ENCODE measurements around the gene SNX25.
"Not testable (repeated sequence)": the region's sequence is repeated elsewhere in the genome, so short reads cannot be mapped to it uniquely, and the experiment has no call there.

The SNX25 gene

DNA sequence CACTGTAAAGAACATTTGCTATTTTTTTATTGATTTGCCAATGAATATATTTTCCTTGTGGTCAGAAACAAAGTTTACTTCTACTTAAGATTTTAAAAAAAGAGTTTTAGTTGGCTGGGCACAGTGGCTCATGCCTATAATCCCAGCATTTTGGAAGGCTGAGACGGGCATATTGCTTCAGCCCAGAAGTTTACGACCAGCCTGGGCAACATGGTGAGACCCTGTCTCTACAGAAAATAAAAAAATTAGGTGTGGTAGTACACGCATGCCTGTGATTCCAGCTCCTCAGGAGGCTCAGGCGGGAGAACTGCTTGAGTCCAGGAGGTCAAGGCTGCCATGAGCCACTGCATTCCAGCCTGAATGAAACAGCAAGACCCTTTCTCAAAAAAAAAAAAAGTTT, 149.6 kb downstream of the SNX25 start:
- Histone ChIP-seq H3K4me3 (ENCODE audit: severe bottlenecking) (no peak overlapping the region), H3K36me3 (ENCODE audit: low read depth) (no peaks in the 10 kb centered on the region), H3K9me3 (ENCODE audit: severe bottlenecking) (no peaks in the 10 kb centered on the region), H3K27me3 (ENCODE audit: insufficient read depth, poor library complexity, severe bottlenecking) (no peaks in the 10 kb centered on the region), H3K27ac (ENCODE audit: poor library complexity, severe bottlenecking) (peak overlapping the region; percentile 73), H3K4me1 (ENCODE audit: insufficient read depth, poor library complexity, severe bottlenecking) (peaks cover 10% of the 10 kb centered on the region)
- TF ChIP-seq, protein P1, sequence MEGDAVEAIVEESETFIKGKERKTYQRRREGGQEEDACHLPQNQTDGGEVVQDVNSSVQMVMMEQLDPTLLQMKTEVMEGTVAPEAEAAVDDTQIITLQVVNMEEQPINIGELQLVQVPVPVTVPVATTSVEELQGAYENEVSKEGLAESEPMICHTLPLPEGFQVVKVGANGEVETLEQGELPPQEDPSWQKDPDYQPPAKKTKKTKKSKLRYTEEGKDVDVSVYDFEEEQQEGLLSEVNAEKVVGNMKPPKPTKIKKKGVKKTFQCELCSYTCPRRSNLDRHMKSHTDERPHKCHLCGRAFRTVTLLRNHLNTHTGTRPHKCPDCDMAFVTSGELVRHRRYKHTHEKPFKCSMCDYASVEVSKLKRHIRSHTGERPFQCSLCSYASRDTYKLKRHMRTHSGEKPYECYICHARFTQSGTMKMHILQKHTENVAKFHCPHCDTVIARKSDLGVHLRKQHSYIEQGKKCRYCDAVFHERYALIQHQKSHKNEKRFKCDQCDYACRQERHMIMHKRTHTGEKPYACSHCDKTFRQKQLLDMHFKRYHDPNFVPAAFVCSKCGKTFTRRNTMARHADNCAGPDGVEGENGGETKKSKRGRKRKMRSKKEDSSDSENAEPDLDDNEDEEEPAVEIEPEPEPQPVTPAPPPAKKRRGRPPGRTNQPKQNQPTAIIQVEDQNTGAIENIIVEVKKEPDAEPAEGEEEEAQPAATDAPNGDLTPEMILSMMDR (IDR thresholded peaks at IDR 0.05; ENCODE audit: poor library complexity, severe bottlenecking): no peak
- no peak; the same call in 2 of the 3 replicates for ATAC-seq (ENCODE audit: low read depth)
- no peak for DNase-seq (ENCODE audit: low spot score)

DNA sequence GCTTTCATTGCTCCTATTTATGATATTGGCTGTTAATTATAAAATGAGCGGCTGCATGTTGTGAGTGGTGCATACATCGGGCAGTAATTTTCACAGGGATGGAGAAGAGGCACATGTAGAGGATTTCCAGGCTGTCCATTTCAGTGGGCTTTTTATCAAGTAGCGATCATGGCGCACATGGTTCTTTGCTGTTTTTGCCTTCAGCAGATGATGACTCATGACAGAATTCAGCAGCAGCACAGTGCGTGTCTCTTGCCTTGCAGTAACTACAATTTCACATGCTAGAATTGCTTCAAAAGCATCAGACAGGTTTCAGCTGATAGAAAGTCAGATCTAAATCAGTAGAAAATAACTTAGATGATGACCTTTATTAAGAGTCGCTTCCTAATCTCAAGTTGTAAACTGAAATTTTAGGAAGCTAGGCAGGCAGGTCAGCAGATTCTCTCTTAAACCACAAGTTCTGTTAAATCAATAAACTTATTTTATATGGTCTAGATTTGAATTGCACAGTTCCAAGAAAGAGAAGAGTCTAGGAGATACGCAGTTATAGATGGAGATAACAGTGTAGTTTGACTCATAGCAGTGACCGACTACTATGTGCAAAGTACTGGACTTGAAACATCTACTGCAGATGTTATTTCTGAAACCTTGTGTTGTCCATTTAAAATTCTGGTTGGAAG, 150.5 kb downstream of the SNX25 start:
- Histone ChIP-seq H3K4me3 (ENCODE audit: severe bottlenecking) (no peak overlapping the region), H3K27me3 (ENCODE audit: insufficient read depth, poor library complexity, severe bottlenecking) (no peaks in the 10 kb centered on the region), H3K27ac (ENCODE audit: poor library complexity, severe bottlenecking) (peak overlapping the region; percentile 73), H3K4me1 (ENCODE audit: insufficient read depth, poor library complexity, severe bottlenecking) (peaks cover 10% of the 10 kb centered on the region), H3K9me3 (ENCODE audit: severe bottlenecking) (no peaks in the 10 kb centered on the region), H3K36me3 (ENCODE audit: low read depth) (no peaks in the 10 kb centered on the region)
- no peak for DNase-seq (ENCODE audit: low spot score)
- ATAC-seq (ENCODE audit: low read depth): no peak
- TF ChIP-seq, protein P1 (IDR thresholded peaks at IDR 0.05; ENCODE audit: poor library complexity, severe bottlenecking): no peak

DNA sequence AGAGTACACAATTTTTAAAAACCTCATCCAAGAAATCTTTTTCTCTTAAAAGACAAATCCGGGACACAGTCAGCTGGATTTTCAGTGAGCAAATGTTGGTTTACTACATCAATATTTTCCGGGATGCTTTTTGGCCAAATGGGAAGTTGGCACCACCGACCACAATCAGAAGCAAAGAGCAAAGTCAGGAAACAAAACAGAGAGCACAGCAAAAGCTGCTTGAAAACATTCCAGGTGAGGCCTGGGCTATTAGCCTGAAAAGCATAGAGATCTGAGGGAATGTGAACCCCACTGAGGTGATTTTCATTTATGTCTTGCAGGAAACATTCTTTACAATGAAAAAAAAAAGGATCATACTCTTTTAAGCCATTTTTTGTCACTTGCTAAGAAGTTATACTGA, 152.5 kb downstream of the SNX25 start:
- H3K9me3 ChIP-seq (ENCODE audit: severe bottlenecking): no peaks in the 10 kb centered on the region
- no peaks in the 10 kb centered on the region for H3K27me3 ChIP-seq (ENCODE audit: insufficient read depth, poor library complexity, severe bottlenecking)
- TF ChIP-seq, protein P1 (IDR thresholded peaks at IDR 0.05; ENCODE audit: poor library complexity, severe bottlenecking): no peak
- ATAC-seq (ENCODE audit: low read depth) (no peak), DNase-seq (ENCODE audit: low spot score) (no peak)
- H3K27ac ChIP-seq (ENCODE audit: poor library complexity, severe bottlenecking): no peak overlapping the region
- no peaks in the 10 kb centered on the region for H3K36me3 ChIP-seq (ENCODE audit: low read depth)
- no peak overlapping the region for H3K4me3 ChIP-seq (ENCODE audit: severe bottlenecking)
- peaks cover 10% of the 10 kb centered on the region for H3K4me1 ChIP-seq (ENCODE audit: insufficient read depth, poor library complexity, severe bottlenecking)

DNA sequence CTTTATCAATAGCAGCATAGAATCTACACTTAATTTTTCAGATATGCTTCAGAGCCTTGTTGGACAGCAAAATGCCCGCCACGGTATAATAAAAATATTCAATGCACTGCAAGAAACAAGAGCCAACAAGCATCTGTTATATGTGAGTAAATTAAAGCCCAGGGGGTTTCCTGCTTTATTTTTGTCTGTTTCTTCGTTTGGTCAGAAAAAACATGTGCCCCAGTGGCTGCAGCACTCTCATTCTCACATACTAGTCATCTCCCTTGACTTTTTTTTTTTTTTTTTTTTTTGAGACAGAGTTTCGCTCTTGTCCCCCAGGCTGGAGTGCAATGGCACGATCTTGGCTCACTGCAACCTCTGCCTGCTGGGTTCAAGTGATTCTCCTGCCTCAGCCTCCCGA, 153.2 kb downstream of the SNX25 start:
- not testable (repeated sequence) for ATAC-seq (ENCODE audit: low read depth); H3K27ac ChIP-seq (ENCODE audit: poor library complexity, severe bottlenecking); H3K4me3 ChIP-seq (ENCODE audit: severe bottlenecking); H3K9me3 ChIP-seq (ENCODE audit: severe bottlenecking); H3K4me1 ChIP-seq (ENCODE audit: insufficient read depth, poor library complexity, severe bottlenecking); DNase-seq (ENCODE audit: low spot score); H3K27me3 ChIP-seq (ENCODE audit: insufficient read depth, poor library complexity, severe bottlenecking); H3K36me3 ChIP-seq (ENCODE audit: low read depth)

DNA sequence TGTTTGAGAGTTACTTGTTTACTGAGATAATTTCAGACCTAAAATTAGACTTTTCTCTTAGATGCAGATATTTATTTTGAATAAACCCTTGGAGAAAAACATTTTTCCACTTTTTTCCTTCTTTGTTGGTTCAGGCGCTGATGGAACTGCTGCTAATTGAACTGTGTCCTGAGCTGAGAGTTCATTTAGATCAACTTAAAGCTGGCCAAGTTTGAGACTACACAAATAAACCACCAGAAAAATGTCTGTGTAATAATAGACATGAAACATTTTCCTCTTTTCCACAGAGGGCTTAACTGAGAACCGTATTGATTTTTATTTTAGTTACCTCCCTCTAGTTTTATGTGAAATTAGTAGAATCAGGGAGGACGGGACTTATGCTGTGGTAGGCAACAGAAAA, 153.9 kb downstream of the SNX25 start:
- no peak for DNase-seq (ENCODE audit: low spot score)
- TF ChIP-seq, protein P1 (IDR thresholded peaks at IDR 0.05; ENCODE audit: poor library complexity, severe bottlenecking): no peak
- no peak overlapping the region for H3K4me3 ChIP-seq (ENCODE audit: severe bottlenecking)
- H3K9me3 ChIP-seq (ENCODE audit: severe bottlenecking): no peaks in the 10 kb centered on the region
- no peaks in the 10 kb centered on the region for H3K36me3 ChIP-seq (ENCODE audit: low read depth)
- no peaks in the 10 kb centered on the region for H3K27me3 ChIP-seq (ENCODE audit: insufficient read depth, poor library complexity, severe bottlenecking)
- peaks cover 8% of the 10 kb centered on the region for H3K4me1 ChIP-seq (ENCODE audit: insufficient read depth, poor library complexity, severe bottlenecking)
- ATAC-seq (ENCODE audit: low read depth): no peak
- H3K27ac ChIP-seq (ENCODE audit: poor library complexity, severe bottlenecking): no peak overlapping the region
